Measurements from ENCODE around the gene MEGF11. TPM values are rescaled to one million over a fixed set of nuclear protein-coding genes. Genes with fewer than 3 reads are reported as not detected.

MEGF11 gene
- polyA plus RNA-seq, 3 donors = not detected

DNA sequence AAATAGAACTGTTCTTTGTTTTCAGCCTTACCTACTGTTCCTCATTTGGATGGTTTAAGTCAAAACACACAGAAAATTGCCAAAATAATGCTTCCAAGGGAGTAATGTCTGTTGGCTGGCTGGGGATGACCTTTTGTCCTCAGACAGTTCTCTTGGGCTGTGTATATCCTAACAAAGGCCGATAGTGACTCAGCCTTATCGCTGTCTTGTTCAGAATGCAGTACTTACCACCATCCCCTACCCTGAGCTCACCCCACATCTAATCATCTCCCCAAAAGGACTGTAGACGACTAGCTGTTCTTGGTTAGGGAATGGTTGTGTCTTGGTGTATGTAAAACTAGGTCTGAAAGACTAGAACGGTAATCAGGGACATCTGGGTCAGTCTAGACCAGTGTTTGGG is 349.2 kb downstream of the MEGF11 start:
- no peak overlapping the region for H3K4me2 ChIP-seq (replicated peaks; ENCODE audit: extremely low read depth, low read length, poor library complexity, severe bottlenecking)
- H4K20me1 ChIP-seq (ENCODE audit: insufficient read depth, low read length) = no peaks in the 10 kb centered on the region
- no peak overlapping the region for H3K27ac Mint-ChIP-seq
- TF ChIP-seq, protein P1, sequence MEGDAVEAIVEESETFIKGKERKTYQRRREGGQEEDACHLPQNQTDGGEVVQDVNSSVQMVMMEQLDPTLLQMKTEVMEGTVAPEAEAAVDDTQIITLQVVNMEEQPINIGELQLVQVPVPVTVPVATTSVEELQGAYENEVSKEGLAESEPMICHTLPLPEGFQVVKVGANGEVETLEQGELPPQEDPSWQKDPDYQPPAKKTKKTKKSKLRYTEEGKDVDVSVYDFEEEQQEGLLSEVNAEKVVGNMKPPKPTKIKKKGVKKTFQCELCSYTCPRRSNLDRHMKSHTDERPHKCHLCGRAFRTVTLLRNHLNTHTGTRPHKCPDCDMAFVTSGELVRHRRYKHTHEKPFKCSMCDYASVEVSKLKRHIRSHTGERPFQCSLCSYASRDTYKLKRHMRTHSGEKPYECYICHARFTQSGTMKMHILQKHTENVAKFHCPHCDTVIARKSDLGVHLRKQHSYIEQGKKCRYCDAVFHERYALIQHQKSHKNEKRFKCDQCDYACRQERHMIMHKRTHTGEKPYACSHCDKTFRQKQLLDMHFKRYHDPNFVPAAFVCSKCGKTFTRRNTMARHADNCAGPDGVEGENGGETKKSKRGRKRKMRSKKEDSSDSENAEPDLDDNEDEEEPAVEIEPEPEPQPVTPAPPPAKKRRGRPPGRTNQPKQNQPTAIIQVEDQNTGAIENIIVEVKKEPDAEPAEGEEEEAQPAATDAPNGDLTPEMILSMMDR (IDR thresholded peaks at IDR 0.05) = no peak
- DNase-seq = no peak
- peaks cover 35 to 38% of the 10 kb centered on the region in 2 donors for H3K4me1 ChIP-seq (ENCODE audit: control insufficient read depth in 1 of 2, insufficient read depth in 2 of 2, low read length in 2 of 2)
- H3K36me3 Mint-ChIP-seq = peaks cover 34 to 40% of the 10 kb centered on the region in 2 donors
- no peak overlapping the region for H2AFZ ChIP-seq (ENCODE audit: insufficient read depth, low read depth, low read length, poor library complexity, severe bottlenecking)
- no peak overlapping the region for H3K27ac ChIP-seq (ENCODE audit: low read depth in 1 of 2, low read length in 2 of 2)
- no peak overlapping the region for H3K9ac ChIP-seq (ENCODE audit: insufficient read depth, low read length, poor library complexity, severe bottlenecking)
- H3K4me3 Mint-ChIP-seq = no peak overlapping the region
- peaks cover 0 to 3% (median 0%) of the 10 kb centered on the region in 3 donors for H3K27me3 Mint-ChIP-seq (ENCODE audit: low read depth in 3 of 3)
- H3K27me3 ChIP-seq (ENCODE audit: control insufficient read depth in 2 of 2, insufficient read depth in 2 of 2, low read length in 2 of 2) = no peaks in the 10 kb centered on the region
- no peak overlapping the region for H3K4me3 ChIP-seq (replicated peaks in 1 of 3; ENCODE audit: low read depth in 2 of 3, low read length in 3 of 3)
- intact Hi-C loops (cut with micrococcal nuclease) = no loop called here
- 100% methylated on average over 1 of the region's 4 CpGs for WGBS (ENCODE audit: insufficient coverage)
- H3K4me1 Mint-ChIP-seq = peaks cover 38% of the 10 kb centered on the region
- H3K36me3 ChIP-seq (replicated peaks in 1 of 2; ENCODE audit: control insufficient read depth in 1 of 2, insufficient read depth in 2 of 2, low read length in 2 of 2) = peaks cover 12 to 63% of the 10 kb centered on the region in 2 donors
- H3K9me3 Mint-ChIP-seq = no peaks in the 10 kb centered on the region
- no peaks in the 10 kb centered on the region for H3K9me3 ChIP-seq (replicated peaks in 1 of 2; ENCODE audit: control insufficient read depth in 1 of 2, insufficient read depth in 1 of 2, low read length in 2 of 2)
- H3K79me2 ChIP-seq (ENCODE audit: insufficient read depth, low read length) = no peaks in the 10 kb centered on the region

DNA sequence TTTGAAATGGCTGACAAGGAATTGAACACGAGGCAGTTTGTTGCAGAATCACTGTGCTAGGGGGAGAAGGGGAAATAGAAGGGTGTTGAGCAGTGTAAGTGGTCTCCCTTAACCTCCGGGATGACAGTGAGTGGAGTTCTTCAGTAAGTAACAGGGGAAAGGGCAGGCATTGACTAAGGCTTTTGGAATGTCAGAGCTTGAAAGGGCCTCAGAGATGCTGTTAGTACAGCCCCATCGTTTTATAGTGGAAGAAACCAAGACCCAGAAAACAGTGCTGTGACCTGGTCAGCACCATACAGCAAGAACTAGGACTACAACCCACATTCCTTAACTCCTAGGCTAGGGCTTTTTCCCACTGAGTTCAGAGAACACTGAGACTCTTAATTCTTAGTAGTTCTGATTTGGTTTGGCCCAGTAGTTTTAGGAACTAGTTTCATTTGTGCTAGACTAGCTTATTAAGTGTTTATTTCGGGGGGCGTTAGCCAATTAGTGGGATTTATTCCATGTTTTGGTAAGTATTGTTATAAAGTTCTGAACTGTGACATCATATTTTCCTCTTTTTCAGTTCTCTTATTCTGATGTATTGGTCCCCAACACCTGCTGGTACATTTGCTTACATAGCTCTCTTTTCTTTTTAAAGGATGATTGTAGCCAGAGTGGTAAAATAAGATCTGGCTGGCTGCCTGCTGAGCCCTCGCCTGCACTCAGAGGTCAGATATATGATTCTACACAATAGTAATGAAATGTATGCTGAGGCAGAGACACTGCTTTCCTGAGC is 350.1 kb downstream of the MEGF11 start:
- intact Hi-C loops (cut with micrococcal nuclease) = no loop called here
- WGBS (ENCODE audit: insufficient coverage) = 78% methylated on average over 2 of the region's 6 CpGs
- Histone ChIP-seq H3K27ac (ENCODE audit: low read depth in 1 of 2, low read length in 2 of 2) (peak overlapping the region in 1 of 2 donors; percentile 60), H3K4me1 (ENCODE audit: control insufficient read depth in 1 of 2, insufficient read depth in 2 of 2, low read length in 2 of 2) (peaks cover 35 to 38% of the 10 kb centered on the region in 2 donors), H3K36me3 (replicated peaks in 1 of 2; ENCODE audit: control insufficient read depth in 1 of 2, insufficient read depth in 2 of 2, low read length in 2 of 2) (peaks cover 12 to 65% of the 10 kb centered on the region in 2 donors), H2AFZ (ENCODE audit: insufficient read depth, low read depth, low read length, poor library complexity, severe bottlenecking) (no peak overlapping the region), H3K9ac (ENCODE audit: insufficient read depth, low read length, poor library complexity, severe bottlenecking) (no peak overlapping the region), H3K4me3 (replicated peaks in 1 of 3; ENCODE audit: low read depth in 2 of 3, low read length in 3 of 3) (no peak overlapping the region), H4K20me1 (ENCODE audit: insufficient read depth, low read length) (no peaks in the 10 kb centered on the region), H3K27me3 (ENCODE audit: control insufficient read depth in 2 of 2, insufficient read depth in 2 of 2, low read length in 2 of 2) (no peaks in the 10 kb centered on the region), H3K9me3 (replicated peaks in 1 of 2; ENCODE audit: control insufficient read depth in 1 of 2, insufficient read depth in 1 of 2, low read length in 2 of 2) (no peaks in the 10 kb centered on the region), H3K79me2 (ENCODE audit: insufficient read depth, low read length) (no peaks in the 10 kb centered on the region), H3K4me2 (replicated peaks; ENCODE audit: extremely low read depth, low read length, poor library complexity, severe bottlenecking) (no peak overlapping the region)
- Mint-ChIP-seq H3K27me3 (ENCODE audit: low read depth in 3 of 3) (peaks cover 0 to 3% (median 0%) of the 10 kb centered on the region in 3 donors), H3K9me3 (no peaks in the 10 kb centered on the region), H3K36me3 (peaks cover 40 to 44% of the 10 kb centered on the region in 2 donors), H3K27ac (peak overlapping the region in 4 of 7 donors; percentile 52 to 94 (median 68)), H3K4me3 (no peak overlapping the region), H3K4me1 (peaks cover 39% of the 10 kb centered on the region)
- DNase-seq = no peak
- TF ChIP-seq, protein P1 (IDR thresholded peaks at IDR 0.05) = no peak
